Measurements from ENCODE around the gene ABHD14A.

DNA sequence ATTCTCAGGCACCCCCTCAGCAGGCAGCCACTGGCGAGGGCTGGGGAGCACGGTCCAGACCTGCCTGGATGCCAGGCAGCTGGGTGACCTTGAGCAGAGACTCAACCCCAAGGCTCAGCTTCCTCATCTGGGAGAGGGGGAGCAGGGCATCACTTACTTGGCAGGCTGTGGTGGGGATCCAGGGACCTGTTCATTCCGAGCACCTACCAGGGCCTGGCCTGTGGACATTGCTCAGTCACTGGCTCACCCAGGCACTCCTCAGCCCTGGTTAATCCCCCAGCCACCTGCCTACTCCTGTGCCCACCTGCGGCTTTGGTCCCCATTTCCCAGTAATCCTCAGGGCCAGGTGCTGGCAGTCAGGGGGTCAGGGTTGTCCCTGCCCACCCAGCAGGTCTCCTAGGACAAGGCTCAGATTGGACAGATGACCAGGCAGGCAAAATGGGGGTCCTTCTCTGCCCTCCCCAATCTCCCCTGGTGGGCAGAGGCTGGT lies 30.1 kb downstream of the ABHD14A start:
- TF ChIP-seq, protein P1, sequence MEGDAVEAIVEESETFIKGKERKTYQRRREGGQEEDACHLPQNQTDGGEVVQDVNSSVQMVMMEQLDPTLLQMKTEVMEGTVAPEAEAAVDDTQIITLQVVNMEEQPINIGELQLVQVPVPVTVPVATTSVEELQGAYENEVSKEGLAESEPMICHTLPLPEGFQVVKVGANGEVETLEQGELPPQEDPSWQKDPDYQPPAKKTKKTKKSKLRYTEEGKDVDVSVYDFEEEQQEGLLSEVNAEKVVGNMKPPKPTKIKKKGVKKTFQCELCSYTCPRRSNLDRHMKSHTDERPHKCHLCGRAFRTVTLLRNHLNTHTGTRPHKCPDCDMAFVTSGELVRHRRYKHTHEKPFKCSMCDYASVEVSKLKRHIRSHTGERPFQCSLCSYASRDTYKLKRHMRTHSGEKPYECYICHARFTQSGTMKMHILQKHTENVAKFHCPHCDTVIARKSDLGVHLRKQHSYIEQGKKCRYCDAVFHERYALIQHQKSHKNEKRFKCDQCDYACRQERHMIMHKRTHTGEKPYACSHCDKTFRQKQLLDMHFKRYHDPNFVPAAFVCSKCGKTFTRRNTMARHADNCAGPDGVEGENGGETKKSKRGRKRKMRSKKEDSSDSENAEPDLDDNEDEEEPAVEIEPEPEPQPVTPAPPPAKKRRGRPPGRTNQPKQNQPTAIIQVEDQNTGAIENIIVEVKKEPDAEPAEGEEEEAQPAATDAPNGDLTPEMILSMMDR (IDR thresholded peaks at IDR 0.05): no peak
- TF ChIP-seq, protein P2, sequence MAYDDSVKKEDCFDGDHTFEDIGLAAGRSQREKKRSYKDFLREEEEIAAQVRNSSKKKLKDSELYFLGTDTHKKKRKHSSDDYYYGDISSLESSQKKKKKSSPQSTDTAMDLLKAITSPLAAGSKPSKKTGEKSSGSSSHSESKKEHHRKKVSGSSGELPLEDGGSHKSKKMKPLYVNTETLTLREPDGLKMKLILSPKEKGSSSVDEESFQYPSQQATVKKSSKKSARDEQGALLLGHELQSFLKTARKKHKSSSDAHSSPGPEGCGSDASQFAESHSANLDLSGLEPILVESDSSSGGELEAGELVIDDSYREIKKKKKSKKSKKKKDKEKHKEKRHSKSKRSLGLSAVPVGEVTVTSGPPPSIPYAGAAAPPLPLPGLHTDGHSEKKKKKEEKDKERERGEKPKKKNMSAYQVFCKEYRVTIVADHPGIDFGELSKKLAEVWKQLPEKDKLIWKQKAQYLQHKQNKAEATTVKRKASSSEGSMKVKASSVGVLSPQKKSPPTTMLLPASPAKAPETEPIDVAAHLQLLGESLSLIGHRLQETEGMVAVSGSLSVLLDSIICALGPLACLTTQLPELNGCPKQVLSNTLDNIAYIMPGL (CRISPR knock-in tag; IDR thresholded peaks at IDR 0.05; ENCODE audit: borderline replicate concordance): no peak
- no peak for TF ChIP-seq POLR2A (IDR thresholded peaks at IDR 0.05; ENCODE audit: low read length)
- TF ChIP-seq, protein P3, sequence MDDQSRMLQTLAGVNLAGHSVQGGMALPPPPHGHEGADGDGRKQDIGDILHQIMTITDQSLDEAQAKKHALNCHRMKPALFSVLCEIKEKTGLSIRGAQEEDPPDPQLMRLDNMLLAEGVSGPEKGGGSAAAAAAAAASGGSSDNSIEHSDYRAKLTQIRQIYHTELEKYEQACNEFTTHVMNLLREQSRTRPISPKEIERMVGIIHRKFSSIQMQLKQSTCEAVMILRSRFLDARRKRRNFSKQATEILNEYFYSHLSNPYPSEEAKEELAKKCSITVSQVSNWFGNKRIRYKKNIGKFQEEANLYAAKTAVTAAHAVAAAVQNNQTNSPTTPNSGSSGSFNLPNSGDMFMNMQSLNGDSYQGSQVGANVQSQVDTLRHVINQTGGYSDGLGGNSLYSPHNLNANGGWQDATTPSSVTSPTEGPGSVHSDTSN (IDR thresholded peaks at IDR 0.05): no peak
- TF ChIP-seq EP300 (IDR thresholded peaks at IDR 0.05): no peak
- TF ChIP-seq CHD4 (IDR thresholded peaks at IDR 0.05; ENCODE audit: borderline replicate concordance): no peak
- TF ChIP-seq CBX2 (IDR thresholded peaks at IDR 0.05; ENCODE audit: borderline replicate concordance, low read depth): no peak
- TF ChIP-seq, protein P4, sequence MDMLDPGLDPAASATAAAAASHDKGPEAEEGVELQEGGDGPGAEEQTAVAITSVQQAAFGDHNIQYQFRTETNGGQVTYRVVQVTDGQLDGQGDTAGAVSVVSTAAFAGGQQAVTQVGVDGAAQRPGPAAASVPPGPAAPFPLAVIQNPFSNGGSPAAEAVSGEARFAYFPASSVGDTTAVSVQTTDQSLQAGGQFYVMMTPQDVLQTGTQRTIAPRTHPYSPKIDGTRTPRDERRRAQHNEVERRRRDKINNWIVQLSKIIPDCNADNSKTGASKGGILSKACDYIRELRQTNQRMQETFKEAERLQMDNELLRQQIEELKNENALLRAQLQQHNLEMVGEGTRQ (IDR thresholded peaks at IDR 0.05): no peak
- no peak for TF ChIP-seq RFX5 (IDR thresholded peaks at IDR 0.05)
- TF ChIP-seq MAFK (IDR thresholded peaks at IDR 0.05; ENCODE audit: partially characterized antibody): no peak
- TF ChIP-seq TP53 (CRISPR knock-in tag; IDR thresholded peaks at IDR 0.05): no peak
- no peak for TF ChIP-seq SMC3 (IDR thresholded peaks at IDR 0.05)
- TF ChIP-seq, protein P5, sequence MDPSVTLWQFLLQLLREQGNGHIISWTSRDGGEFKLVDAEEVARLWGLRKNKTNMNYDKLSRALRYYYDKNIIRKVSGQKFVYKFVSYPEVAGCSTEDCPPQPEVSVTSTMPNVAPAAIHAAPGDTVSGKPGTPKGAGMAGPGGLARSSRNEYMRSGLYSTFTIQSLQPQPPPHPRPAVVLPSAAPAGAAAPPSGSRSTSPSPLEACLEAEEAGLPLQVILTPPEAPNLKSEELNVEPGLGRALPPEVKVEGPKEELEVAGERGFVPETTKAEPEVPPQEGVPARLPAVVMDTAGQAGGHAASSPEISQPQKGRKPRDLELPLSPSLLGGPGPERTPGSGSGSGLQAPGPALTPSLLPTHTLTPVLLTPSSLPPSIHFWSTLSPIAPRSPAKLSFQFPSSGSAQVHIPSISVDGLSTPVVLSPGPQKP (IDR thresholded peaks at IDR 0.05; ENCODE audit: low read depth, low read length): no peak
